ENCODE results near the gene TMEM140. TPM values are rescaled to one million over a fixed set of nuclear protein-coding genes. Genes with fewer than 3 reads are reported as not detected.

Gene TMEM140
- total and polyA plus RNA-seq, 9 of the 15 experiments (the other 6 are each of a cell fraction or from before 2014, with no cell fraction given): 0.03 to 0.82 (median 0.23) TPM

- TF ChIP-seq ETS1 (conservative IDR thresholded peaks at IDR 0.05; ENCODE audit: control insufficient read depth, low read depth, low read length) (no peak), MAFG (tag; conservative IDR thresholded peaks at IDR 0.05) (no peak), ZNF551 (CRISPR knock-in tag; IDR thresholded peaks at IDR 0.05) (no peak; the same call in 1 of the 2 replicates), ZBTB11 (CRISPR knock-in tag; IDR thresholded peaks at IDR 0.05) (peak in 2 of 3 experiments; percentile 44 to 57; a peak in 2 of 6 replicates), NEUROD1 (IDR thresholded peaks at IDR 0.05; ENCODE audit: borderline replicate concordance, low read depth, low read length, partially characterized antibody) (no peak), TEAD1 (CRISPR knock-in tag; IDR thresholded peaks at IDR 0.05) (no peak), E2F3 (CRISPR knock-in tag; IDR thresholded peaks at IDR 0.05) (no peak), RBM17 (IDR thresholded peaks at IDR 0.05; ENCODE audit: borderline replicate concordance, low read depth, low read length) (no peak), E2F4 (CRISPR knock-in tag; IDR thresholded peaks at IDR 0.05; ENCODE audit: low read depth) (no peak), NR2F6 (CRISPR knock-in tag; IDR thresholded peaks at IDR 0.05) (no peak), ZNF311 (CRISPR knock-in tag; IDR thresholded peaks at IDR 0.05) (no peak), NKRF (IDR thresholded peaks at IDR 0.05; ENCODE audit: borderline replicate concordance) (no peak), SIRT6 (IDR thresholded peaks at IDR 0.05; ENCODE audit: low read depth, low read length) (no peak), MBD1 (CRISPR knock-in tag; IDR thresholded peaks at IDR 0.05) (no peak), MTA2 (IDR thresholded peaks at IDR 0.05; ENCODE audit: low read depth) (no peak)
Measured at GRCh38 chr7:135147341-135147898, 452 bp upstream of the TMEM140 start (continued).

Measured in K562 (cell line).